ENCODE data around the gene CNGA4. TPM values are rescaled to one million over a fixed set of nuclear protein-coding genes. Genes with fewer than 3 reads are reported as not detected.

CNGA4 gene
- total RNA-seq, 1 experiment from 2014 or later, result 0.51 TPM

DNA sequence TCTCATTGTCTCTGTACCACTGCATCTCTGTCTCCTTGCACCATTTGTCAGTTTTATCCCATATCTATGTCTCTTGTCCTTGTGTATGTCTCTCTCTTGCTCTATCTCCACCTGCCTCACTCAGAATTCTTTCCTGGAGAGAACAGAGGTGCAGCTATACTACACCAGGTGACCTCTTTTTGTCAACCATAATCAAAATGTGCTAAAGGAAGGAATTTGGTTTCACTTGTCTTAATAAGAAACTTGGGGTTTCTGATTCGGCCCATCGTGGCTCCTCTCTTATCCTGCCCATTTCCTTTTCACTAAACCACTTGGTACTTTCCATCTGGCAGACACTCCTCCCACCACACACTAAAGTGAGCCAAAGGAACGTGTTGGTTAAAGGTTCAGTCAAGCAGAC lies 35.6 kb upstream of the CNGA4 start:
- Histone ChIP-seq H3K9ac (ENCODE audit: low read length) (no peak overlapping the region), H3K27me3 (ENCODE audit: low read length) (no peaks in the 10 kb centered on the region), H2AFZ (ENCODE audit: low read length) (no peak overlapping the region), H3K4me2 (ENCODE audit: low read length) (no peak overlapping the region), H3K9me3 (ENCODE audit: low read length) (no peaks in the 10 kb centered on the region), H3K4me1 (ENCODE audit: insufficient read depth, low read length) (no peaks in the 10 kb centered on the region), H3F3A (ENCODE audit: low read length, unreplicated experiment) (no peaks in the 10 kb centered on the region), H3K4me3 (ENCODE audit: low read length) (no peak overlapping the region), H3K27ac (ENCODE audit: low read length) (no peak overlapping the region), H4K20me1 (ENCODE audit: low read length) (no peaks in the 10 kb centered on the region), H3K79me2 (ENCODE audit: low read length) (no peaks in the 10 kb centered on the region), H3K36me3 (ENCODE audit: low read depth, low read length) (no peaks in the 10 kb centered on the region; the same call in 1 of the 2 replicates), H3K9me2 (replicated peaks; ENCODE audit: low read length) (no peaks in the 10 kb centered on the region)
- DNase-seq, result no peak
- TF ChIP-seq, protein P1, sequence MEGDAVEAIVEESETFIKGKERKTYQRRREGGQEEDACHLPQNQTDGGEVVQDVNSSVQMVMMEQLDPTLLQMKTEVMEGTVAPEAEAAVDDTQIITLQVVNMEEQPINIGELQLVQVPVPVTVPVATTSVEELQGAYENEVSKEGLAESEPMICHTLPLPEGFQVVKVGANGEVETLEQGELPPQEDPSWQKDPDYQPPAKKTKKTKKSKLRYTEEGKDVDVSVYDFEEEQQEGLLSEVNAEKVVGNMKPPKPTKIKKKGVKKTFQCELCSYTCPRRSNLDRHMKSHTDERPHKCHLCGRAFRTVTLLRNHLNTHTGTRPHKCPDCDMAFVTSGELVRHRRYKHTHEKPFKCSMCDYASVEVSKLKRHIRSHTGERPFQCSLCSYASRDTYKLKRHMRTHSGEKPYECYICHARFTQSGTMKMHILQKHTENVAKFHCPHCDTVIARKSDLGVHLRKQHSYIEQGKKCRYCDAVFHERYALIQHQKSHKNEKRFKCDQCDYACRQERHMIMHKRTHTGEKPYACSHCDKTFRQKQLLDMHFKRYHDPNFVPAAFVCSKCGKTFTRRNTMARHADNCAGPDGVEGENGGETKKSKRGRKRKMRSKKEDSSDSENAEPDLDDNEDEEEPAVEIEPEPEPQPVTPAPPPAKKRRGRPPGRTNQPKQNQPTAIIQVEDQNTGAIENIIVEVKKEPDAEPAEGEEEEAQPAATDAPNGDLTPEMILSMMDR (conservative IDR thresholded peaks at IDR 0.05; ENCODE audit: low read depth, low read length), result no peak
- TF ChIP-seq EZH2phosphoT487 (IDR thresholded peaks at IDR 0.05; ENCODE audit: borderline replicate concordance, low read length) (no peak), EZH2 (IDR thresholded peaks at IDR 0.05; ENCODE audit: low read length, unreplicated experiment) (no peak)
- no peak for ATAC-seq
- no TSS peak for BruUV-seq (replicated peaks)
- CTCF ChIA-PET, result no interaction called here
- POLR2A ChIA-PET (ENCODE audit: unreplicated experiment), result no interaction called here
- intact Hi-C loops (cut with micrococcal nuclease), result no loop called here

DNA sequence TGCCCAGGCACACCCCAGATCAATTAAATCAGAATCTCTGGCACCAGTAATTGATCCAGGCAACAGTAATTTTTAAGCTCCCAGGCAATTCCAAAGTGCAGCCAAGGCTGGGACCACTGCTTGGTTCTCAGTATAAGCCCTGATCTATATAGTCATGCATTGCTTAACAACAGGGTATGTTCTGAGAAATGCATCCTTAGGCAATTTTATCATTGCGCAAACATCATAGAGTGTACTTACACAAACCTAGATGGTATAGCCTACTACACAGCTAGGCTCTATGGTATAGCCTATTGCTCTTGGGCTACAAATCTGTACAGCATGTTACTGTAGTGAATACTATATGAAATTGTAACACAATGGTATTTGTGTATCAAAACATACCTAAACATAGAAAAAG lies 34.2 kb upstream of the CNGA4 start:
- no peaks in the 10 kb centered on the region for H4K20me1 ChIP-seq (ENCODE audit: low read length)
- no peaks in the 10 kb centered on the region for H3K9me2 ChIP-seq (replicated peaks; ENCODE audit: low read length)
- CTCF ChIA-PET, result no interaction called here
- H3K27me3 ChIP-seq (ENCODE audit: low read length), result no peaks in the 10 kb centered on the region
- H2AFZ ChIP-seq (ENCODE audit: low read length), result no peak overlapping the region
- H3K9ac ChIP-seq (ENCODE audit: low read length), result no peak overlapping the region
- no peaks in the 10 kb centered on the region for H3K9me3 ChIP-seq (ENCODE audit: low read length)
- intact Hi-C loops (cut with micrococcal nuclease), result no loop called here
- H3K27ac ChIP-seq (ENCODE audit: low read length), result no peak overlapping the region
- H3F3A ChIP-seq (ENCODE audit: low read length, unreplicated experiment), result no peaks in the 10 kb centered on the region
- H3K4me3 ChIP-seq (ENCODE audit: low read length), result no peak overlapping the region
- no peaks in the 10 kb centered on the region for H3K79me2 ChIP-seq (ENCODE audit: low read length)
- H3K4me2 ChIP-seq (ENCODE audit: low read length), result no peak overlapping the region
- POLR2A ChIA-PET (ENCODE audit: unreplicated experiment), result no interaction called here
- BruUV-seq (replicated peaks), result no TSS peak
- DNase-seq, result no peak
- TF ChIP-seq EZH2 (IDR thresholded peaks at IDR 0.05; ENCODE audit: low read length, unreplicated experiment), result no peak
- TF ChIP-seq, protein P1 (conservative IDR thresholded peaks at IDR 0.05; ENCODE audit: low read depth, low read length), result no peak
- TF ChIP-seq EZH2phosphoT487 (IDR thresholded peaks at IDR 0.05; ENCODE audit: borderline replicate concordance, low read length), result no peak
- H3K36me3 ChIP-seq (ENCODE audit: low read depth, low read length), result no peaks in the 10 kb centered on the region; the same call in 1 of the 2 replicates
- no peak for ATAC-seq
- H3K4me1 ChIP-seq (ENCODE audit: insufficient read depth, low read length), result no peaks in the 10 kb centered on the region

DNA sequence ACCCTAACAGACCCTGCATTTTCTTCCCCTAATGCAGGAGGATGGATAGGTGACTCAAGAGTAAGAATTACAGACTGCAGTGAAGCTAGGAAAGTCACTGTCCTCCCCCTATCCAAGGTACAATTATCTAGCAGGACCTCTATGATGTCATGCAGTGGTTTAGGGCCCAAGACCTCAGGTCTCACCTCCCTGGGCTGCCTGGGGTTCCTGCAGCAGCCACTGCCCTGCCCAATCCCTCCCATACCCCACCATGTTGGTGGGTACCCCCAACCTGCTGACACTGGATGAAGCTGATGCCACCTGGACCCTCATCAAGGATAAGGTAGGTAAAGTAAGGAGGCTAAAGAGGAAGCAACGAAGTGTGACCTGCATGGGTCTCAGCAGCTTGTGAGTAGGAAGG lies 33.5 kb upstream of the CNGA4 start, which contains the start of gene C11orf42:
C11orf42 (plus strand) TSS at position 192 of the 400 bp plus-strand sequence; CDS start at position 251, 59 bp downstream.
- ChIA-PET CTCF (no interaction called here), POLR2A (ENCODE audit: unreplicated experiment) (interaction anchor here (0.6 kb wide), 1 partner anchor 32 kb away, joined by 6 read pairs; no protein-coding TSS in a partner anchor)
- Histone ChIP-seq H3K27me3 (ENCODE audit: low read length) (no peaks in the 10 kb centered on the region), H3K79me2 (ENCODE audit: low read length) (no peaks in the 10 kb centered on the region), H3K4me3 (ENCODE audit: low read length) (no peak within 1 kb of the TSS), H3K36me3 (ENCODE audit: low read depth, low read length) (no peaks in the 10 kb centered on the region; the same call in 1 of the 2 replicates), H3K27ac (ENCODE audit: low read length) (no peak within 1 kb of the TSS), H3K9me2 (replicated peaks; ENCODE audit: low read length) (no peaks in the 10 kb centered on the region), H3F3A (ENCODE audit: low read length, unreplicated experiment) (no peaks in the 10 kb centered on the region), H3K9ac (ENCODE audit: low read length) (no peak within 1 kb of the TSS), H3K4me2 (ENCODE audit: low read length) (no peak within 1 kb of the TSS), H4K20me1 (ENCODE audit: low read length) (no peaks in the 10 kb centered on the region), H3K4me1 (ENCODE audit: insufficient read depth, low read length) (no peaks in the 10 kb centered on the region), H2AFZ (ENCODE audit: low read length) (no peak within 1 kb of the TSS), H3K9me3 (ENCODE audit: low read length) (no peaks in the 10 kb centered on the region)
- intact Hi-C loops (cut with micrococcal nuclease), result no loop called here
- BruUV-seq (replicated peaks), result no TSS peak
- DNase-seq (no peak), ATAC-seq (no peak)
- TF ChIP-seq EZH2 (IDR thresholded peaks at IDR 0.05; ENCODE audit: low read length, unreplicated experiment), result no peak
- TF ChIP-seq, protein P1 (conservative IDR thresholded peaks at IDR 0.05; ENCODE audit: low read depth, low read length), result no peak

Measured in PC-3 (cell line).